K562 (cell line): ENCODE data around the gene BAIAP2. TPM values are rescaled to one million over a fixed set of nuclear protein-coding genes. Genes with fewer than 3 reads are reported as not detected.
"Not testable (repeated sequence)": the region's sequence is repeated elsewhere in the genome, so short reads cannot be mapped to it uniquely, and the experiment has no call there.

Experiments
- ATAC-seq: fragments of 200-7000 bp; cut with Tn5 transposase; 3 replicates; pipeline ENCODE4 v1.9.1; 2020; ENCODE audit warnings: moderate library complexity
- BruUV-seq: library from RNA; stranded (reverse); fragments of 400-500 nt; replicated peaks from 2 replicates; lab custom pipeline; 2021; lab: Mats Ljungman, UMichigan
- CTCF ChIA-PET: fragments of 300-600 bp; formaldehyde crosslinking; extraction: SDS; loops from one replicate; lab custom pipeline; 2021; ENCODE audit warnings: low intra/inter-chr PET ratio; lab: Yijun Ruan, JAX
- POLR2A ChIA-PET: fragments of 300-600, 350-650 bp; sonication (Branson Sonifier 250); formaldehyde crosslinking; extraction: SDS; loops from one replicate; lab custom pipeline; 2021; ENCODE audit warnings: antibody characterized with exemption, inconsistent platforms; lab: Yijun Ruan, JAX
- DNase-seq, 4 experiments: peaks; one replicate each; pipeline versions ENCODE4 v3.0.0 to v3.0.0-alpha.2; 2011 to 2018; ENCODE audit warnings: low spot score in 3 of 4, mixed read lengths in 3 of 4; ENCODE audit errors: extremely low read depth in 1 of 4
- FAIRE-seq: peaks from 2 replicates; lab custom pipeline; 2011; peaks lifted over from hg19 to GRCh38; lab: Jason Lieb, UNC
- H2AFZ ChIP-seq: 2 replicates; pipeline ENCODE4 v1.6.0; 2011; ENCODE audit warnings: low read depth, low read length, control low read depth, inconsistent platforms
- H3K27ac ChIP-seq: fragments of 200-600 bp; 3 replicates; pipeline ENCODE4 v1.8.0; 2011; ENCODE audit warnings: low read depth, mild to moderate bottlenecking, control low read depth, inconsistent platforms, low read length, moderate library complexity, mixed read lengths; ENCODE audit errors: extremely low read depth
- H3K27me3 ChIP-seq, 2 experiments: fragments of 300-600 bp in 1 of 2; 2 replicates in 1 of 2; 3 replicates in 1 of 2; pipeline versions ENCODE4 v1.6.0 to v1.8.0; 2011; ENCODE audit warnings: inconsistent platforms in 2 of 2, low read length in 2 of 2, mild to moderate bottlenecking in 1 of 2, mixed read lengths in 1 of 2, moderate library complexity in 1 of 2; ENCODE audit not compliant: control insufficient read depth in 2 of 2, insufficient read depth in 2 of 2
- H3K36me3 ChIP-seq: fragments of 300-600 bp; 3 replicates; pipeline ENCODE4 v1.8.0; 2011; ENCODE audit warnings: mild to moderate bottlenecking, low read length, inconsistent platforms; ENCODE audit not compliant: control insufficient read depth, insufficient read depth
- H3K4me1 ChIP-seq, 2 experiments: fragments of 200-600 bp in 1 of 2; replicated peaks in 1 of 2; 2 replicates in 1 of 2; 3 replicates in 1 of 2; pipeline versions ENCODE4 v1.5.1 to v1.8.0; 2011; ENCODE audit warnings: inconsistent platforms in 2 of 2, low read length in 2 of 2, mild to moderate bottlenecking in 1 of 2, mixed read lengths in 1 of 2, moderate library complexity in 1 of 2; ENCODE audit not compliant: control insufficient read depth in 2 of 2, insufficient read depth in 2 of 2
- H3K4me2 ChIP-seq: 2 replicates; pipeline ENCODE4 v1.6.1; 2011; ENCODE audit warnings: low read length, control low read depth, inconsistent platforms, mixed read lengths; ENCODE audit not compliant: insufficient read depth
- H3K4me3 ChIP-seq: fragments of 200-600 bp; sonication (generic), shearing (Covaris generic); 2 replicates; pipeline ENCODE4 v1.5.1; 2016; ENCODE audit warnings: control low read depth, inconsistent platforms
- H3K79me2 ChIP-seq: fragments of 200-600 bp; 3 replicates; pipeline ENCODE4 v1.8.0; 2011; ENCODE audit warnings: low read length, inconsistent platforms; ENCODE audit not compliant: control insufficient read depth, insufficient read depth
- H3K9ac ChIP-seq, 2 experiments: 2 replicates each; pipeline versions ENCODE4 v1.6.0 to v1.6.1; 2011; ENCODE audit warnings: low read depth in 2 of 2, low read length in 2 of 2, control low read depth in 1 of 2, inconsistent platforms in 1 of 2, mild to moderate bottlenecking in 1 of 2, mixed read lengths in 1 of 2; ENCODE audit not compliant: insufficient read depth in 1 of 2
- H3K9me1 ChIP-seq: one replicate; pipeline ENCODE4 v1.6.0; 2011; ENCODE audit warnings: inconsistent platforms, mild to moderate bottlenecking, low read length, moderate library complexity; ENCODE audit not compliant: control insufficient read depth, insufficient read depth
- H3K9me3 ChIP-seq: replicated peaks from 2 replicates; pipeline ENCODE4 v1.5.1; 2011; ENCODE audit warnings: low read depth, low read length, inconsistent platforms; ENCODE audit not compliant: control insufficient read depth, insufficient read depth
- H4K20me1 ChIP-seq: replicated peaks from 2 replicates; pipeline ENCODE4 v1.6.1; 2011; ENCODE audit warnings: low read length, inconsistent platforms, mixed read lengths; ENCODE audit not compliant: control insufficient read depth, insufficient read depth
- BRD9 ChIP-seq: fragments of 450-650 bp; IDR thresholded peaks from 2 replicates; pipeline ENCODE4 v1.6.1; 2018; ENCODE audit warnings: low read depth; ENCODE audit not compliant: partially characterized antibody
- CREB1 ChIP-seq, 2 experiments: sonication (generic) in 1 of 2; formaldehyde crosslinking in 1 of 2; IDR thresholded peaks; 2 replicates each; pipeline versions ENCODE4 v1.6.1 to v1.8.0; 2012 to 2022; ENCODE audit warnings: inconsistent platforms in 1 of 2, mild to moderate bottlenecking in 1 of 2, missing genetic modification reagents in 1 of 2, moderate library complexity in 1 of 2
- CSDE1 ChIP-seq, 2 experiments: fragments of 450-650 bp; IDR thresholded peaks; 2 replicates each; pipeline ENCODE4 v1.6.1; 2016; ENCODE audit warnings: mild to moderate bottlenecking in 1 of 2
- EZH2 ChIP-seq: IDR thresholded peaks from 2 replicates; pipeline ENCODE4 v1.6.1; 2012; ENCODE audit warnings: low read depth, mild to moderate bottlenecking, inconsistent platforms, low read length, borderline replicate concordance
- FOXP1 ChIP-seq: sonication (generic); formaldehyde crosslinking; IDR thresholded peaks from 2 replicates; pipeline ENCODE4 v1.8.0; 2022; ENCODE audit warnings: mild to moderate bottlenecking, missing genetic modification reagents
- GATAD2A ChIP-seq: fragments of 450-650 bp; IDR thresholded peaks from 2 replicates; pipeline ENCODE4 v1.6.1; 2017
- GATAD2B ChIP-seq: fragments of 450-650 bp; IDR thresholded peaks from 2 replicates; pipeline ENCODE4 v1.6.1; 2017; ENCODE audit warnings: mild to moderate bottlenecking, borderline replicate concordance
- HNRNPH1 ChIP-seq: fragments of 200-400 bp; formaldehyde crosslinking; optimal IDR thresholded peaks from 2 replicates; pipeline ENCODE3; 2017; ENCODE audit warnings: low read depth, mild to moderate bottlenecking, low read length, moderate library complexity
- NFE2 ChIP-seq: IDR thresholded peaks from 2 replicates; pipeline ENCODE4 v1.6.1; 2014; ENCODE audit warnings: antibody characterized with exemption, low read depth
- PHTF2 ChIP-seq: fragments of 250-450 bp; sonication (Bioruptor Pico); IDR thresholded peaks from 2 replicates; pipeline ENCODE4 v1.5.0; 2021; ENCODE audit warnings: mild to moderate bottlenecking
- SP1 ChIP-seq: sonication (generic); formaldehyde crosslinking; IDR thresholded peaks from 2 replicates; pipeline ENCODE4 v1.8.1; 2022; ENCODE audit warnings: mild to moderate bottlenecking, missing genetic modification reagents
- TBP ChIP-seq: optimal IDR thresholded peaks from 2 replicates; pipeline ENCODE3; 2011; ENCODE audit warnings: low read depth, low read length, improper control_type of control experiment
- ZFP1 ChIP-seq: fragments of 450-650 bp; formaldehyde crosslinking; IDR thresholded peaks from 2 replicates; pipeline ENCODE4 v1.4.0; 2020; ENCODE audit warnings: mild to moderate bottlenecking, mixed read lengths
- ZFP36 ChIP-seq: fragments of 150-350 bp; IDR thresholded peaks from 2 replicates; pipeline ENCODE4 v1.6.1; 2018; ENCODE audit warnings: low read length, low read depth; ENCODE audit not compliant: partially characterized antibody
- ZNF184 ChIP-seq: sonication (generic); formaldehyde crosslinking; IDR thresholded peaks from 2 replicates; pipeline ENCODE4 v1.5.0; 2020; ENCODE audit warnings: missing genetic modification reagents
- WGBS: fragments of 100-300 bp; shearing (Covaris generic); methylation state at CpG from one replicate; pipeline ENCODE4 v1.1.6; 2016; ENCODE audit warnings: low coverage, mixed read lengths; ENCODE audit not compliant: insufficient coverage; ENCODE audit errors: missing lambda C conversion rate; 5-methylcytosine and 5-hydroxymethylcytosine counted together
- in situ Hi-C: fragments of 300-500 bp; cut with MboI; formaldehyde crosslinking; loops from 4 replicates; pipeline ENCODE4 v1.15.0; 2018; ENCODE audit warnings: inconsistent platforms, mixed read lengths
- intact Hi-C: fragments of 100-400 bp; cut with micrococcal nuclease; formaldehyde crosslinking; loops from 2 replicates; pipeline ENCODE4 v1.14.2; 2022
- polyA plus RNA-seq, 8 experiments: library from polyadenylated mRNA; depleted of rRNA in 4 of 8; stranded (reverse) in 5 of 8; unstranded in 3 of 8; fragments of >200 nt; fragmentation: Nextera tagmentation in 2 of 8; fragmentation: Illumina TruSeq in 1 of 8; extraction: Ambion mirVana in 2 of 8; extraction: Trizol in 1 of 8; gene quantifications; 2 replicates each; pipeline versions ENCODE4 v1.2.1 to v1.2.3, GENCODE V29; 2011 to 2014; ENCODE audit warnings: inconsistent platforms in 1 of 8, missing spikeins in 1 of 8
- total RNA-seq, 7 experiments: library from RNA; depleted of rRNA in 6 of 7; stranded (reverse); fragments of >200 nt in 6 of 7; fragmentation: Illumina TruSeq in 2 of 7; extraction: Trizol in 2 of 7; gene quantifications; 2 replicates each; pipeline versions ENCODE4 v1.2.1 to v1.2.3, GENCODE V29; 2011 to 2021; ENCODE audit warnings: low replicate concordance in 1 of 7
- TF ChIP-seq, protein P1 (sequence below): fragments of 450-650 bp; formaldehyde crosslinking; IDR thresholded peaks from 2 replicates; pipeline ENCODE4 v1.4.0; 2020; ENCODE audit warnings: mild to moderate bottlenecking, moderate library complexity

The BAIAP2 gene
- total and polyA plus RNA-seq, 9 of the 15 experiments (the other 6 are each of a cell fraction or from before 2014, with no cell fraction given): 2.3 to 51.6 (median 18.4) TPM

DNA sequence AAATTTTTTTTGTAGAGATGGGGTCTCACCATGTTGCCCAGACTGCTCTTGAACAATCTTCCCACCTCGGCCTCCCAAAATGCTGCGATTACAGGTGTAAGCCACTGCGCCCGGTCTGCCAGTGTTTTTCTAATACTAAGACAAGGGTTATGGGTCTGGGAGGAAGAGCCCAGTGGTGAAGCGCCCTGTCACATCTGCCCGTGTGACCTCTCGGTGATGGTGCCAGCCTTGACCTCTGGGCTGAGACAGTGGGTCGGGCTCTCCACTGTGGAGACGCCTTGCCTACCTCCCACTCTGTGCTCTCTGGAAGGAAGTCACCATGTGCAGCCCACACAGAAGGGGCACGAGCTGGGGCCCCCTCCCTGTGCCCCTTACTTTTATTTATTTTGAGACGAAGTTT is 5.1 kb upstream of the BAIAP2 start:
- Histone ChIP-seq H3K9me3 (no peaks in the 10 kb centered on the region), H3K4me1 (peaks cover 8 to 68% of the 10 kb centered on the region in 2 experiments), H3K27ac (no peak overlapping the region), H3K9ac (no peak overlapping the region), H3K4me2 (no peak overlapping the region), H4K20me1 (no peaks in the 10 kb centered on the region), H3K9me1 (no peaks in the 10 kb centered on the region), H3K27me3 (0 out of 5 replicates have a peak, but pooled peaks cover 0 to 4% of the 10 kb centered on the region in 2 experiments), H3K36me3 (no peaks in the 10 kb centered on the region), H3K79me2 (peaks cover 5% of the 10 kb centered on the region; the same call in 2 of the 3 replicates), H3K4me3 (no peak overlapping the region), H2AFZ (no peak overlapping the region)
- ATAC-seq (no peak), DNase-seq (no peak), FAIRE-seq (no peak)
- WGBS: 68% methylated on average over 11 of the region's 11 CpGs
- in situ Hi-C loops: no loop called here
- TF ChIP-seq CREB1 (IDR thresholded peaks at IDR 0.05): no peak
- no peak for TF ChIP-seq CREB1 (CRISPR knock-in tag; IDR thresholded peaks at IDR 0.05)
- TF ChIP-seq GATAD2A: no peak
- TF ChIP-seq PHTF2 (CRISPR knock-in tag): no peak
- no peak for TF ChIP-seq ZFP36
- TF ChIP-seq GATAD2B: no peak
- TF ChIP-seq ZNF184: no peak
- TF ChIP-seq FOXP1 (CRISPR knock-in tag): no peak
- no peak for TF ChIP-seq BRD9
- no peak for TF ChIP-seq TBP
- TF ChIP-seq, protein P1, sequence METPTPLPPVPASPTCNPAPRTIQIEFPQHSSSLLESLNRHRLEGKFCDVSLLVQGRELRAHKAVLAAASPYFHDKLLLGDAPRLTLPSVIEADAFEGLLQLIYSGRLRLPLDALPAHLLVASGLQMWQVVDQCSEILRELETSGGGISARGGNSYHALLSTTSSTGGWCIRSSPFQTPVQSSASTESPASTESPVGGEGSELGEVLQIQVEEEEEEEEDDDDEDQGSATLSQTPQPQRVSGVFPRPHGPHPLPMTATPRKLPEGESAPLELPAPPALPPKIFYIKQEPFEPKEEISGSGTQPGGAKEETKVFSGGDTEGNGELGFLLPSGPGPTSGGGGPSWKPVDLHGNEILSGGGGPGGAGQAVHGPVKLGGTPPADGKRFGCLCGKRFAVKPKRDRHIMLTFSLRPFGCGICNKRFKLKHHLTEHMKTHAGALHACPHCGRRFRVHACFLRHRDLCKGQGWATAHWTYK (CRISPR knock-in tag): no peak
- TF ChIP-seq ZFP1: no peak
- TF ChIP-seq NFE2: no peak
- TF ChIP-seq HNRNPH1: no peak
- no peak for TF ChIP-seq SP1 (CRISPR knock-in tag)
- no peak for TF ChIP-seq EZH2
- no peak for TF ChIP-seq CSDE1 (IDR thresholded peaks at IDR 0.05)
- intact Hi-C loops: no loop called here
- no TSS peak for BruUV-seq
- ChIA-PET CTCF (no interaction called here), POLR2A (interaction anchor here (0.6 kb wide), 1 partner anchor 283 kb away, joined by 3 read pairs; no protein-coding TSS in a partner anchor)

DNA sequence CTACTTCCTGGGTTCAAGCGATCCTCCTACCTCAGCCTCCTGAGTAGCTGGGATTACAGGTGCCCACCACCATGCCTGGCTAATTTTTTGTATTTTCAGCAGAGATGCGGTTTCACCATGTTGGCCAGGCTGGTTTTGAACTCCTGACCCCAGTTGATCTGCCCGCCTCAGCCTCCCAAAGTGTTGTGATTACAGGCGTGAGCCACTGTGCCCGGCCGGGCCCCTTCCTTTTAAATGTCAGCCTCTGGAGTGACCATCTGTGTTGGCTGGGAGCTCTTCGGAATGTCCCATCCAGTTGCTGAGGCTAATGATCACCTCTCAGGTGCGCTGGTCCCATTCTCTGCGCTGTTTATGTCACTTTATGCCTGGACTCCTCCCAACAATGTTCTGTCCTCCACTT is 4.6 kb upstream of the BAIAP2 start:
- FAIRE-seq, intact Hi-C loops, DNase-seq, H4K20me1 ChIP-seq, H3K4me3 ChIP-seq, H3K4me2 ChIP-seq, BruUV-seq, H3K27ac ChIP-seq, ATAC-seq, H3K79me2 ChIP-seq, H3K36me3 ChIP-seq, H2AFZ ChIP-seq, in situ Hi-C loops, CTCF ChIA-PET, H3K9me3 ChIP-seq, H3K9me1 ChIP-seq, H3K27me3 ChIP-seq: not testable (repeated sequence)
- POLR2A ChIA-PET: interaction anchor here (0.6 to 0.8 kb wide), 2 partner anchors 162 to 282 kb away, joined by 3 read pairs; no protein-coding TSS in a partner anchor
- 67% methylated on average over 9 of the region's 9 CpGs for WGBS
- Histone ChIP-seq H3K4me1 (peaks cover 8 to 69% of the 10 kb centered on the region in 2 experiments), H3K9ac (peak overlapping the region in 1 of 2 experiments; percentile 43; a peak in 1 of 4 replicates)
